Endothelial cell of umbilical vein (primary cell): ENCODE results near the gene IL20. TPM values are rescaled to one million over a fixed set of nuclear protein-coding genes. Genes with fewer than 3 reads are reported as not detected.

Source experiments
- BruUV-seq: library from RNA; stranded (reverse); fragments of 400-500 nt; replicated peaks from 2 replicates; lab custom pipeline; 2021; lab: Mats Ljungman, UMichigan
- CTCF ChIA-PET: fragments of 300-600, 350-600 bp; sonication (Branson Sonifier 250); formaldehyde crosslinking; loops from one replicate; lab custom pipeline; 2021; ENCODE audit warnings: antibody characterized with exemption, inconsistent platforms; lab: Charles Lee
- POLR2A ChIA-PET: fragments of 300-600, 350-600 bp; sonication (Branson Sonifier 250); formaldehyde crosslinking; loops from one replicate; lab custom pipeline; 2021; ENCODE audit warnings: antibody characterized with exemption, inconsistent platforms; lab: Charles Lee
- DNase-seq: peaks from one replicate; pipeline ENCODE4 v3.0.0-alpha.2; 2011; ENCODE audit warnings: low read depth, low spot score
- FAIRE-seq: peaks from 2 replicates; lab custom pipeline; 2011; peaks lifted over from hg19 to GRCh38; lab: Jason Lieb, UNC
- H2AFZ ChIP-seq: 2 replicates; pipeline ENCODE4 v1.6.0; 2012; ENCODE audit warnings: low read depth, low read length, control low read depth, inconsistent platforms
- H3K27ac ChIP-seq: 2 replicates; pipeline ENCODE4 v1.5.1; 2011; ENCODE audit warnings: low read depth, mild to moderate bottlenecking, control low read depth, low read length, moderate library complexity; ENCODE audit not compliant: insufficient read depth
- H3K27me3 ChIP-seq, 2 experiments: 2 replicates each; pipeline versions ENCODE4 v1.6.0 to v1.6.1; 2011; ENCODE audit warnings: low read length in 2 of 2, mixed read lengths in 1 of 2; ENCODE audit not compliant: control insufficient read depth in 2 of 2, insufficient read depth in 2 of 2
- H3K36me3 ChIP-seq, 2 experiments: 2 replicates in 1 of 2; 3 replicates in 1 of 2; pipeline ENCODE4 v1.5.1; 2011; ENCODE audit warnings: low read length in 2 of 2, mild to moderate bottlenecking in 1 of 2, moderate library complexity in 1 of 2; ENCODE audit not compliant: control insufficient read depth in 2 of 2, insufficient read depth in 2 of 2; ENCODE audit errors: extremely low read depth in 1 of 2
- H3K4me1 ChIP-seq: 3 replicates; pipeline ENCODE4 v1.5.1; 2011; ENCODE audit warnings: mild to moderate bottlenecking, low read length; ENCODE audit not compliant: control insufficient read depth, insufficient read depth; ENCODE audit errors: extremely low read depth
- H3K4me2 ChIP-seq: 2 replicates; pipeline ENCODE4 v1.6.1; 2011; ENCODE audit warnings: low read length, control low read depth, mixed read lengths; ENCODE audit not compliant: insufficient read depth
- H3K4me3 ChIP-seq, 3 experiments: fragments of 200-600 bp in 1 of 3; sonication (generic), shearing (Covaris generic) in 1 of 3; replicated peaks in 1 of 3; 2 replicates each; pipeline ENCODE4 v1.5.1; 2011 to 2016; ENCODE audit warnings: control low read depth in 3 of 3, low read length in 3 of 3, mild to moderate bottlenecking in 2 of 3, inconsistent platforms in 1 of 3, low read depth in 1 of 3, moderate library complexity in 1 of 3; ENCODE audit not compliant: insufficient read depth in 1 of 3
- H3K79me2 ChIP-seq: 2 replicates; pipeline ENCODE4 v1.6.0; 2012; ENCODE audit warnings: low read length, inconsistent platforms; ENCODE audit not compliant: control insufficient read depth, insufficient read depth
- H3K9ac ChIP-seq: replicated peaks from 2 replicates; pipeline ENCODE3; 2011; ENCODE audit warnings: low read length, control low read depth; ENCODE audit not compliant: insufficient read depth; ENCODE audit errors: extremely low read depth
- H3K9me1 ChIP-seq: replicated peaks from 3 replicates; pipeline ENCODE4 v1.6.0; 2011; ENCODE audit warnings: mild to moderate bottlenecking, low read length; ENCODE audit not compliant: control insufficient read depth, insufficient read depth; ENCODE audit errors: extremely low read depth
- H3K9me3 ChIP-seq: replicated peaks from 2 replicates; pipeline ENCODE4 v1.5.1; 2012; ENCODE audit warnings: low read length, inconsistent platforms; ENCODE audit not compliant: control insufficient read depth, insufficient read depth
- H4K20me1 ChIP-seq: replicated peaks from 2 replicates; pipeline ENCODE3; 2011; ENCODE audit warnings: mild to moderate bottlenecking, low read length; ENCODE audit not compliant: control insufficient read depth, insufficient read depth; ENCODE audit errors: extremely low read depth
- CTCF ChIP-seq, 2 donors: IDR thresholded peaks; 1 replicate in 1 of 2; 2 replicates in 1 of 2; pipeline ENCODE4 v1.5.1; 2011; ENCODE audit warnings: low read length in 2 of 2, mild to moderate bottlenecking in 2 of 2, moderate library complexity in 2 of 2, control low read depth in 1 of 2, inconsistent platforms in 1 of 2, low read depth in 1 of 2; ENCODE audit not compliant: insufficient read depth in 1 of 2; ENCODE audit errors: extremely low read depth in 1 of 2
- EZH2 ChIP-seq: IDR thresholded peaks from 2 replicates; pipeline ENCODE4 v1.6.1; 2012; ENCODE audit warnings: borderline replicate concordance, low read depth, mild to moderate bottlenecking, moderate library complexity, low read length, inconsistent platforms; ENCODE audit not compliant: severe bottlenecking
- GATA2 ChIP-seq: IDR thresholded peaks from 2 replicates; pipeline ENCODE4 v1.7.0; 2011; ENCODE audit warnings: low read depth, mild to moderate bottlenecking, moderate library complexity, mixed read lengths, low read length; ENCODE audit not compliant: insufficient read length, insufficient read depth
- JUN ChIP-seq: IDR thresholded peaks from 2 replicates; pipeline ENCODE4 v1.6.1; 2011; ENCODE audit warnings: borderline replicate concordance, low read depth; ENCODE audit not compliant: insufficient read length, insufficient read depth
- MAX ChIP-seq: IDR thresholded peaks from 2 replicates; pipeline ENCODE4 v1.6.1; 2011; ENCODE audit not compliant: insufficient read depth, insufficient read length
- MYC ChIP-seq: IDR thresholded peaks from one replicate; pipeline ENCODE4 v1.6.1; 2011; ENCODE audit warnings: mild to moderate bottlenecking, low read depth, low read length
- POLR2A ChIP-seq: IDR thresholded peaks from 2 replicates; pipeline ENCODE4 v1.6.1; 2012; ENCODE audit warnings: low read depth, mild to moderate bottlenecking, control low read depth, low read length
- POLR2AphosphoS5 ChIP-seq: IDR thresholded peaks from 2 replicates; pipeline ENCODE4 v1.6.1; 2012; ENCODE audit warnings: low read depth, mild to moderate bottlenecking, control low read depth, low read length, moderate library complexity; ENCODE audit not compliant: insufficient read depth
- dilution Hi-C: fragments of 300-500 bp; cut with MboI; formaldehyde crosslinking; loops from one replicate; pipeline ENCODE4 v1.15.0; 2019; ENCODE audit warnings: low sequenced_read_pairs; ENCODE audit not compliant: extremely low pct_ligation_motif_present
- intact Hi-C: fragments of 100-400 bp; cut with micrococcal nuclease; formaldehyde crosslinking; loops from one replicate; pipeline ENCODE4 v1.10.0; 2022
- polyA plus RNA-seq, 4 experiments: library from polyadenylated mRNA; depleted of rRNA in 3 of 4; stranded (reverse) in 3 of 4; unstranded in 1 of 4; fragments of >200 nt; gene quantifications; 2 replicates each; pipeline versions ENCODE4 v1.2.1 to v1.2.3, GENCODE V29; 2011 to 2012; ENCODE audit warnings: missing spikeins in 1 of 4
- total RNA-seq: library from RNA; stranded (reverse); gene quantifications from 2 replicates; pipeline ENCODE4 v1.2.3, GENCODE V29; 2021

The IL20 gene
- total and polyA plus RNA-seq, 2 donors (not counting 3 experiments of a cell fraction or from before 2014, with no cell fraction given): not detected

- ChIA-PET POLR2A (no interaction called here), CTCF (interaction anchor here (1.7 kb wide), 1 partner anchor 20 kb away, joined by 3 read pairs; the partner anchor contains the start of gene IL20)
- BruUV-seq: no TSS peak
- Histone ChIP-seq H3K4me1 (no peaks in the 10 kb centered on the region), H3K27me3 (peaks cover 8% of the 10 kb centered on the region in 2 experiments), H3K79me2 (no peaks in the 10 kb centered on the region), H4K20me1 (no peaks in the 10 kb centered on the region), H3K4me3 (no peak overlapping the region), H3K4me2 (no peak overlapping the region), H3K36me3 (no peaks in the 10 kb centered on the region), H2AFZ (no peak overlapping the region), H3K27ac (no peak overlapping the region), H3K9me1 (no peaks in the 10 kb centered on the region), H3K9ac (no peak overlapping the region), H3K9me3 (no peaks in the 10 kb centered on the region)
- FAIRE-seq: no peak
- intact Hi-C loops: no loop called here
- dilution Hi-C loops: no loop called here
- TF ChIP-seq JUN (no peak), GATA2 (no peak), POLR2AphosphoS5 (no peak), CTCF (IDR thresholded peaks at IDR 0.05; ENCODE audit: extremely low read depth in 1 of 2, insufficient read depth in 1 of 2, low read depth in 1 of 2, low read length in 2 of 2) (no peak), MYC (no peak), MAX (no peak), EZH2 (no peak), POLR2A (no peak)
- DNase-seq: no peak
Measured at GRCh38 chr1:206885341-206886060, 20.1 kb downstream of the IL20 start.
